HepG2 (cell line): ENCODE results near the gene ARAP3. TPM values are rescaled to one million over a fixed set of nuclear protein-coding genes. Genes with fewer than 3 reads are reported as not detected.

Source experiments
- ATAC-seq: fragments of 200-7000 bp; cut with Tn5 transposase; 3 replicates; pipeline ENCODE4 v1.9.1; 2020; ENCODE audit warnings: mild to moderate bottlenecking, moderate library complexity
- BruUV-seq: library from RNA; stranded (reverse); fragments of 400-500 nt; replicated peaks from 2 replicates; lab custom pipeline; 2021; lab: Mats Ljungman, UMichigan
- CTCF ChIA-PET: fragments of 300-600 bp; formaldehyde crosslinking; extraction: SDS; loops from one replicate; lab custom pipeline; 2021; ENCODE audit warnings: low total read pairs, inconsistent platforms, low intra/inter-chr PET ratio; lab: Yijun Ruan, JAX
- POLR2A ChIA-PET: fragments of 350-600 bp; sonication (Branson Sonifier 250); formaldehyde crosslinking; loops from one replicate; lab custom pipeline; 2020; ENCODE audit warnings: antibody characterized with exemption, inconsistent platforms; lab: Yijun Ruan, JAX
- DNase-seq: peaks from one replicate; pipeline ENCODE4 v3.0.0-alpha.2; 2015; ENCODE audit warnings: low spot score
- FAIRE-seq: peaks from 3 replicates; lab custom pipeline; 2011; peaks lifted over from hg19 to GRCh38; lab: Jason Lieb, UNC
- H2AFZ ChIP-seq: one replicate; pipeline ENCODE4 v1.6.1; 2011; ENCODE audit warnings: low read length, inconsistent platforms
- H3K27ac ChIP-seq: fragments of 300-600 bp; 3 replicates; pipeline ENCODE4 v1.8.0; 2011; ENCODE audit warnings: mixed run types, mild to moderate bottlenecking, mixed read lengths, low read length, inconsistent platforms; ENCODE audit not compliant: insufficient read depth; ENCODE audit errors: extremely low read length
- H3K27me3 ChIP-seq, 2 experiments: fragments of 200-600 bp in 1 of 2; 2 replicates in 1 of 2; 3 replicates in 1 of 2; pipeline versions ENCODE4 v1.6.0 to v1.8.0; 2011; ENCODE audit warnings: low read length in 2 of 2, mild to moderate bottlenecking in 2 of 2, moderate library complexity in 2 of 2, inconsistent platforms in 1 of 2; ENCODE audit not compliant: insufficient read depth in 2 of 2, control insufficient read depth in 1 of 2
- H3K36me3 ChIP-seq, 2 experiments: fragments of 200-600 bp in 1 of 2; replicated peaks in 1 of 2; 2 replicates in 1 of 2; 3 replicates in 1 of 2; pipeline versions ENCODE4 v1.5.1 to v1.8.0; 2011; ENCODE audit warnings: low read length in 2 of 2, inconsistent platforms in 1 of 2; ENCODE audit not compliant: insufficient read depth in 2 of 2, control insufficient read depth in 1 of 2
- H3K4me1 ChIP-seq: 2 replicates; pipeline ENCODE4 v1.5.1; 2012; ENCODE audit warnings: low read length, inconsistent platforms; ENCODE audit not compliant: insufficient read depth
- H3K4me2 ChIP-seq: 2 replicates; pipeline ENCODE4 v1.6.0; 2011; ENCODE audit warnings: low read depth, low read length, inconsistent platforms
- H3K4me3 ChIP-seq, 3 experiments: fragments of 200-600 bp in 1 of 3; sonication (generic), shearing (Covaris generic) in 1 of 3; replicated peaks in 1 of 3; 2 replicates each; pipeline ENCODE4 v1.5.1; 2011 to 2016; ENCODE audit warnings: low read length in 3 of 3, inconsistent platforms in 2 of 3, low read depth in 2 of 3, mild to moderate bottlenecking in 2 of 3, control low read depth in 1 of 3, mixed read lengths in 1 of 3; ENCODE audit not compliant: insufficient read depth in 1 of 3
- H3K79me2 ChIP-seq: one replicate; pipeline ENCODE4 v1.6.1; 2011; ENCODE audit warnings: low read length, inconsistent platforms; ENCODE audit not compliant: insufficient read depth
- H3K9ac ChIP-seq: 2 replicates; pipeline ENCODE4 v1.6.0; 2011; ENCODE audit warnings: mild to moderate bottlenecking, low read depth, low read length, inconsistent platforms; ENCODE audit not compliant: insufficient read depth
- H3K9me3 ChIP-seq: 2 replicates; pipeline ENCODE4 v1.5.1; 2012; ENCODE audit warnings: mild to moderate bottlenecking, low read length
- H4K20me1 ChIP-seq: 2 replicates; pipeline ENCODE4 v1.6.0; 2011; ENCODE audit warnings: inconsistent platforms, mild to moderate bottlenecking, low read length, moderate library complexity; ENCODE audit not compliant: insufficient read depth
- ATF4 ChIP-seq, 2 experiments: fragments of 450-650 bp in 1 of 2; sonication (generic) in 1 of 2; formaldehyde crosslinking; IDR thresholded peaks; 2 replicates each; pipeline versions ENCODE4 v1.5.0 to v1.8.0; 2020 to 2022; ENCODE audit warnings: mild to moderate bottlenecking in 1 of 2, missing genetic modification reagents in 1 of 2
- NAIF1 ChIP-seq: sonication (generic); formaldehyde crosslinking; IDR thresholded peaks from 2 replicates; pipeline ENCODE4 v1.5.0; 2020; ENCODE audit warnings: mild to moderate bottlenecking, missing genetic modification reagents, borderline replicate concordance
- ZNF121 ChIP-seq: sonication (generic); formaldehyde crosslinking; IDR thresholded peaks from 2 replicates; pipeline ENCODE4 v1.5.0; 2020; ENCODE audit warnings: mild to moderate bottlenecking, missing genetic modification reagents
- ZNF263 ChIP-seq: sonication (generic); formaldehyde crosslinking; IDR thresholded peaks from 2 replicates; pipeline ENCODE4 v1.4.0; 2020; ENCODE audit warnings: missing genetic modification reagents
- ZNF282 ChIP-seq: fragments of 450-650 bp; IDR thresholded peaks from 2 replicates; pipeline ENCODE4 v1.6.1; 2018; ENCODE audit not compliant: partially characterized antibody
- WGBS: methylation state at CpG from one replicate; pipeline ENCODE4 v1.1.6; 2017; ENCODE audit warnings: low lambda C conversion rate; 5-methylcytosine and 5-hydroxymethylcytosine counted together
- in situ Hi-C: cut with HindIII; loops from 2 replicates; pipeline ENCODE4 v1.10.0; 2017; ENCODE audit warnings: low pct_unique_long_range_greater_than_20kb; ENCODE audit not compliant: extremely low pct_ligation_motif_present
- intact Hi-C: fragments of 100-400 bp; cut with micrococcal nuclease; formaldehyde crosslinking; loops from one replicate; pipeline ENCODE4 v1.10.0; 2022; ENCODE audit not compliant: unreplicated experiment
- polyA plus RNA-seq, 8 experiments: library from polyadenylated mRNA; depleted of rRNA in 3 of 8; stranded (reverse) in 7 of 8; unstranded in 1 of 8; fragments of >200 nt; fragmentation: Illumina TruSeq in 4 of 8; extraction: Trizol in 4 of 8; gene quantifications; 2 replicates each; pipeline versions ENCODE4 v1.2.1 to v1.2.3, GENCODE V29; 2011 to 2016; ENCODE audit warnings: low read depth in 4 of 8, missing spikeins in 1 of 8, mixed read lengths in 1 of 8; ENCODE audit not compliant: insufficient read depth in 1 of 8
- total RNA-seq, 5 experiments: library from RNA; depleted of rRNA; stranded (reverse); fragments of >200 nt; fragmentation: Illumina TruSeq; extraction: Trizol; gene quantifications; 2 replicates each; pipeline ENCODE4 v1.2.3, GENCODE V29; 2016; ENCODE audit warnings: low read depth in 1 of 5
- TF ChIP-seq, protein P1 (sequence below): sonication (generic); formaldehyde crosslinking; IDR thresholded peaks from 2 replicates; pipeline ENCODE4 v1.5.0; 2020; ENCODE audit warnings: mild to moderate bottlenecking, missing genetic modification reagents

The ARAP3 gene
- total and polyA plus RNA-seq, 2 of the 13 experiments (the other 11 are each of a cell fraction or from before 2014, with no cell fraction given), result 0.25 TPM; not detected in 1

DNA sequence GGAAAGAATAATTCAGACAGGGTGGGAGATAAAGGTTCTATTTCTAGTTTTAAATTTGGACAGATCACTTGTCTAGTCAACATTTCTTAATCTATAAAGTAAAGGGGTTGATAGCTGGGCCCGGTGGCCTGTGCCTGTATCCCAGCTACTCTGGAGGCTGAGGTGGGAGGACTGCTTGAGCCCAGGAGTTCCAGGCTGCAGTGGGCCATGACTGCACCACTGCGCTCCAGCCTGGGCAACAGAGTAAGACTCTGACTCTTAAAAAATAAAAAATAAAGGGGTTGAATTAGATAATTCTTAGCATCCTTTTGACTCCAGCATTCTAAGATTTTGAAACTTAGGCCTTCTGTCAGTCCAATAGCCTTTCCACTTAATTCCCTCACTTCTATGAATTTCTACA, 74.0 kb downstream of the ARAP3 start:
- H3K36me3 ChIP-seq, result 0 out of 5 replicates have a peak, but pooled peaks cover 0 to under 1% of the 10 kb centered on the region in 2 experiments
- intact Hi-C loops, result loop anchor here (1.0 kb wide), 1 partner anchor 11 kb away; no protein-coding TSS in a partner anchor
- no peak for TF ChIP-seq ZNF282
- TF ChIP-seq ZNF121, result peak; percentile 59; the same call in 1 of the 2 replicates
- TF ChIP-seq, protein P1, sequence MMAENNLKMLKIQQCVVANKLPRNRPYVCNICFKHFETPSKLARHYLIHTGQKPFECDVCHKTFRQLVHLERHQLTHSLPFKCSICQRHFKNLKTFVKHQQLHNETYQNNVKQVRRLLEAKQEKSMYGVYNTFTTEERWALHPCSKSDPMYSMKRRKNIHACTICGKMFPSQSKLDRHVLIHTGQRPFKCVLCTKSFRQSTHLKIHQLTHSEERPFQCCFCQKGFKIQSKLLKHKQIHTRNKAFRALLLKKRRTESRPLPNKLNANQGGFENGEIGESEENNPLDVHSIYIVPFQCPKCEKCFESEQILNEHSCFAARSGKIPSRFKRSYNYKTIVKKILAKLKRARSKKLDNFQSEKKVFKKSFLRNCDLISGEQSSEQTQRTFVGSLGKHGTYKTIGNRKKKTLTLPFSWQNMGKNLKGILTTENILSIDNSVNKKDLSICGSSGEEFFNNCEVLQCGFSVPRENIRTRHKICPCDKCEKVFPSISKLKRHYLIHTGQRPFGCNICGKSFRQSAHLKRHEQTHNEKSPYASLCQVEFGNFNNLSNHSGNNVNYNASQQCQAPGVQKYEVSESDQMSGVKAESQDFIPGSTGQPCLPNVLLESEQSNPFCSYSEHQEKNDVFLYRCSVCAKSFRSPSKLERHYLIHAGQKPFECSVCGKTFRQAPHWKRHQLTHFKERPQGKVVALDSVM (CRISPR knock-in tag), result peak; percentile 78; the same call in 1 of the 2 replicates
- TF ChIP-seq ATF4 (CRISPR knock-in tag; IDR thresholded peaks at IDR 0.05), result no peak
- peak; percentile 66; the same call in 1 of the 2 replicates for TF ChIP-seq ZNF263 (CRISPR knock-in tag)
- no peak for TF ChIP-seq NAIF1 (CRISPR knock-in tag)
- no peak for DNase-seq
- H3K9ac ChIP-seq, result peak overlapping the region; percentile 51
- no peaks in the 10 kb centered on the region for H3K27me3 ChIP-seq
- no peak for FAIRE-seq
- H2AFZ ChIP-seq, result no peak overlapping the region
- in situ Hi-C loops, result no loop called here
- H4K20me1 ChIP-seq, result no peaks in the 10 kb centered on the region; the same call in 1 of the 2 replicates
- CTCF ChIA-PET, result no interaction called here
- no TSS peak for BruUV-seq
- H3K79me2 ChIP-seq, result peaks cover 92% of the 10 kb centered on the region
- peak overlapping the region in 2 of 3 experiments; percentile 43 to 49; a peak in 2 of 6 replicates for H3K4me3 ChIP-seq
- WGBS, result 72% methylated on average over 2 of the region's 2 CpGs
- H3K27ac ChIP-seq, result peak overlapping the region; percentile 78
- POLR2A ChIA-PET, result interaction anchor here (0.7 to 3.9 kb wide), 4 partner anchors 9 to 29 kb away, joined by 3 to 14 read pairs (median 7); partner anchors contain the start of genes DIAPH1, HDAC3 and RELL2
- peak; percentile 46 for ATAC-seq
- peak overlapping the region; percentile 81 for H3K4me2 ChIP-seq
- no peaks in the 10 kb centered on the region for H3K9me3 ChIP-seq
- peaks cover 86% of the 10 kb centered on the region for H3K4me1 ChIP-seq
